Measurements from ENCODE around the gene ACBD5.
"Not testable (repeated sequence)": the region's sequence is repeated elsewhere in the genome, so short reads cannot be mapped to it uniquely, and the experiment has no call there.

The ACBD5 gene

GRCh38 chr10:27237531-27237930, 3.1 kb downstream of the ACBD5 start:
- not testable (repeated sequence) for DNase-seq

DNA sequence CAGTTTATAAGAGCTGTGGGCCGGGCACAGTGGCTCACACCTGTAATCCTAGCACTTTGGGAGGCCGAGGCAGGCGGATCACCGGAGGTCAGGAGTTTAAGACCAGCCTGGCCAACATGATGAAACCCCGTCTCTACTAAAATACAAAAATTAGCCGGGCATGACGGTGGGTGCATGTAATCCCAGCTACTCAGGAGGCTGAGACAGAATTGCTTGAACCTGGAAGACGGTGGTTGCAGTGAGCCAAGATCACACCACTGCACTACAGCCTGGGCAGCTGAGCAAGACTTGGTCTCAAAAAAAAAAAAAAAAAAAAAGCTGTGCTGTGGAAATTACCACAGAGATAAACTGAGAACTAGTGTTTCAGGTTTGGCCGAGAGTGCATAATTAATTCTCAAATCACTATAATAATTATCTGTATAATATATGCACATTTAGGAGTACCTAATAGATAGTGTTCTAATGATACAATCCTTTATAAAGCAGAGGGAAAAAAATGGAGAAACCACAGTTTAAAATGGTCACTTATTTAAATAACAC, 3.9 kb downstream of the ACBD5 start:
- DNase-seq: not testable (repeated sequence)

DNA sequence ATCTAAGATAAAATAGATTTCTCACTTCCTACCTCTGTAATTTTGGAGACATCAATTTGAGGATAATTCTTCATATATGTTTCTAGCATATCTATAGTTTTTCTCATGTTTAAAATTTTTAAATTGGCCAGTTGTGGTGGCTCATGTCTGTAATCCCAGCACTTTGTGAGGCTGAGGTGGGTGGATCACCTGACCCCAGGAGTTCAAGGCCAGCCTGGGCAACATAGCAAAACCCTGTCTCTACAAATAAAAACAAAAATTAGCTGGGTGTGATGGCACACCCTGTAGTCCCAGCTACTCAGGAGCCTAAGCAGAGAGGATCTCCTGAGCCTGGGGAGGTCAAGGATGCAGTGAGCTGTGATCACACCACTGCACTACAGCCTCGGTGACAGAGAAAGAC, 4.9 kb downstream of the ACBD5 start:
- no peak for DNase-seq

GRCh38 chr10:27230022-27230421, 10.6 kb downstream of the ACBD5 start:
- DNase-seq: no peak

DNA sequence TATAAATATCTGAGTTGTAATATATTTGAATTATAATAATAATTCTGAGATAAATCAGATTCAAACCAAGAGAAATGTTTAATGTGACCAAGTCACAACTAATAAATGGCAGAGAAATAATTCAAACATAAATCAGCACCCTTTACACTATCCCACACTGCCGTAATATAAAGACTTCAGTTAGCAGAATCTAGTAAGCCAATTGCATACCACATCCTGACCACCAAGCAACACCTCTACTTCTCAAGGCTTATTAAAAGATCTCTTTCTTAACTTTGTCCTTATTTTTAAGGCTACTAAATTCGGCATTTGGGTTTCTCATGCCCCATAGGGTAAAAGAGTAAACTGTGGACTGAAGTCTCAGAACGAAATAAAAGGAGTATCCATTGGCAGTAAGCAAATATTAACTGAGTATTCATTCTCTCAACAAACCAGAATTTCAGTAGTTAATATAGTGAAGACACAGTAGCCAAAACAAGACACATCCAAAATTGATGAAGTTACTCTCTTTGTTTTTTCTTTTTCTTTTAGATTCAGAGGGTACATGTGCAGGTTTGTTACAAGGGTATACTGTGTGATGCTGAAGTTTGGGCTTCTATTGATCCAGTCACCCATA, 14.8 kb downstream of the ACBD5 start:
- DNase-seq: no peak

DNA sequence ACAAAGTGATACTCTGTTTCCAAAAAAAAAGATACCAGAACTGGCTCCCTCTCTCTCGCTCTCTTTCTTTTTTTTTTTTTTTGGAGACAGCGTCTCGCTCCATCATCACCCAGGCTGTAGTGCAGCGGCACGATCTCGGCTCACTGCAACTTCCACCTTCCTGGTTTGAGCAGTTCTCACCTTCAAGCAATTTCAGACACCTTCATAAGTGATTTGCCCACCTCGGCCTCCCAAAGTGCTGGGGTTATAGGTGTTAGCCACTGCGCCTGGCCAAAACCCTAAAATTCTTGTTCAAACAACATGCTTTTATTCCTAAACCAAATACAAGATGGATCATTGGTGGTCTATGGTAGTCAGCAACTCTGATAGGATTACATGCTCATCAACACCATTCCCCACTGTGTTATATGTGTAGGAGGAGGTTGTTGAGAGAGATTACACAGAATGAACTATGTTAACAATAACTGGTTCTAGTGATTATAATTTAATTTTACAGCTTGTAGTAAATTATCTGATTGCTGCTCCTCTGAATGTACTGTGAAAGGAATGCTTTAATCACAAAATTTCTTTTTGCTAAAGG, 15.5 kb downstream of the ACBD5 start:
- no peak for DNase-seq

GRCh38 chr10:27223964-27224363, 16.6 kb downstream of the ACBD5 start:
- peak; percentile 13 for DNase-seq

DNA sequence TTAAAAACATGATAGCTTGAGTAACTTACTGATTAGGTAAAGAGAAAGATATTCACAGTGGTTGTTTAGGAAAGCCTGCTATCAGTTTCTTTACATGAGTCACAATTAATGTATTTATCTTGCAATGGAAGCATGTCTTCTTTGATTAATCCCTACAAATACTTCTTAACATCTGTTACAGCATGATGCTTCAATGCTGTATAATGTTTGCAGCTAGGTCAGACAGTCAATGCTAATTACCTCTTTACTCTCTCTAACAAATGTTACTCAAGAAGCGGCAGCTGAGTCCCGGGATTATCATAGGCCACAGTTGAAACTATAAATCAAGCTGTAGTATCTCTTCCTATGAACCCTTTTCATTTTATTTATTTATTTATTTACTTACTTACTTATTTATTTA, 33.2 kb downstream of the ACBD5 start:
- DNase-seq: no peak

DNA sequence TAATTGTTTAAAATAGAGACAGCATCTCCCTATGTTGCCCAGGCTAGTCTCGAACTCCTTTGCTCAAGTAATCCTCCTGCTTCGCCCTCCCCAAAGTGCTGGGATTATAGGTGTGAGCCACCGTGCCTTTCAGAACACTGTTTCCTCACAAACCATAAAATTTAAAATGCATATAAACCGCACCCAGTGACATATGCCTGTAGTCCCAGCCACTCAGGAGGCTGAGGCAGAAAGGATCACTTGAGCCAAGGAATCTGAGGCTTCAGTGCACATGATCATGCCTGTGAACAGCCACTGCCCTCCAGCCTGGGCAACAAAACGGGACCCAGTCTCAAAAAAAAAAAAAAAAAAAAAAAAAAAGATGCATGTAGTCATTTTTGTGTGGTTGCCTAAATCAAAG, 36.8 kb downstream of the ACBD5 start:
- no peak for DNase-seq

GRCh38 chr10:27197980-27198620, 42.5 kb downstream of the ACBD5 start:
- DNase-seq: no peak

DNA sequence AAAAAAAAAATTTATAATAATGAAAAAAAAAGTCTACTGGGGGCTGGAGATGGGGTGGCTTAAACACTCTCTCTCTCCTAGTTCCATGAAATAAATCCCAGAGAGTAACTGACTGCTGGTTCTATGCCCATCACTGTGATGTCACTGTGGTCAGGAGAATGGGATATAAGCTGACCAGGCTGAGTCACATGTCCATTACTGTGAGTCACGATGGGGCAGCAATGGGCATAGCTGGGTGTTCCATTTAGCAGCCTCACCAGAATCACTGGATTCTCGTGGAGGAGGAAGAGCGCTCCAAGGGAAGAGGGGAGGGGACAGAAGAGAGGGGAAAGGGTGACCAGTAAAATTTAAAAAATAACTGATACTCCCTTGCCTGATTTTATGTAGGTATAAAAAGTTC, 48.3 kb downstream of the ACBD5 start:
- DNase-seq: no peak

GRCh38 chr10:27190508-27190907, 50.1 kb downstream of the ACBD5 start:
- no peak for DNase-seq

DNA sequence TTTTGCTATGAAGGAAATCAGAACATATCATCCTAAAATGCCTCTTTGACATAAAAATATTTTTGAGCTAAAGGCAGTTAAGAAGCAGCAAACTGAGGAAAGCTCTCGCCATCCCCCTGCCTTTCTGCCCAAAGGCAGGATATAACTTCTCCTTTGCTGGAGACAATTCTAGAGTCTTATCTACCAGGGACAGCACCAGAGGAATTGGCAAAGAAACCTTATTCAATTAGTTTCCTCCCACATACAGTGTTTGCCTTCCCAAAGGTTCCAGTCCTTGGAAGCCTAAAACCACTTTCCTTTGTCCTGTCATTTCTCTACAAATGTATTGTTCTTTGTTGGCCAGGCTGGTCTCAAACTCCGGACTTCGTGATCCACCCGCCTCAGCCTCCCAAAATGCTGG, 51.7 kb downstream of the ACBD5 start:
- no peak for DNase-seq

- no peak for DNase-seq
Measured at GRCh38 chr10:27188259-27188658, 52.3 kb downstream of the ACBD5 start.

DNA sequence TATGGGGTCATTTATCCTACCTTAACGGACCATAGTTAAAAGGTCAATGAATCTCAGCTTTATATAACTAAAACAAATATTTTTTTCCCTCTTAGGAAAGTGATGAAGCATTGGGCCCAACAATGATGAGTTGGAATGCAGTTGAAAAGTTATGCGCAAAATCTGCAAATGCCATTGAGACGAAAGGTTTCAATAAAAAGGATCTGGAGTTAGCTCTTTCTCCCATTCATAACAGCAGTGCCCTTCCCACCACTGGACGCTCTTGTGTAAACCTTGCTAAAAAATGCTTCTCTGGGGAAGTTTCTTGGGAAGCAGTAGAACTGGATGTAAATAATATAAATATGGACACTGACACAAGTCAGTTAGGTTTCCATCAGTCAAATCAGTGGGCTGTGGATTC, 70.7 kb downstream of the ACBD5 start:
- DNase-seq: no peak

DNA sequence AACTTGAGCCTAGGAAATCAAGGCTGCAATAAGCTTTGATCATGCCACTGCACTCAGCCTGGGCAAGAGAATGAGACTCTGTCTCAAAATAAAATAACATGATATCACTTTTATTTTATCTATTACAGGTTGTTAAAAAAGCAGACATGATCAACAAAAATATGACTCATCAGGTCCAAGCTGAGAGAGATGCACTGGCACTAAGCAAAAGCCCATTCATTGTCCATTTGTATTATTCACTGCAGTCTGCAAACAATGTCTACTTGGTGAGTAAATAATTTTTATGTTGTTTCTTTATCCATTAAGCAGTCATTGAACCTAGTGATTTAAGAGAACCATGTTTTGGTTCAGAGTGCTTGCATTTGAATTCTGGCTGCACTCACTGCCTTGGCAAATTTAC, 82.2 kb downstream of the ACBD5 start:
- no peak for DNase-seq

- no peak for DNase-seq
Measured at GRCh38 chr10:27157150-27157549, 83.4 kb downstream of the ACBD5 start.

DNA sequence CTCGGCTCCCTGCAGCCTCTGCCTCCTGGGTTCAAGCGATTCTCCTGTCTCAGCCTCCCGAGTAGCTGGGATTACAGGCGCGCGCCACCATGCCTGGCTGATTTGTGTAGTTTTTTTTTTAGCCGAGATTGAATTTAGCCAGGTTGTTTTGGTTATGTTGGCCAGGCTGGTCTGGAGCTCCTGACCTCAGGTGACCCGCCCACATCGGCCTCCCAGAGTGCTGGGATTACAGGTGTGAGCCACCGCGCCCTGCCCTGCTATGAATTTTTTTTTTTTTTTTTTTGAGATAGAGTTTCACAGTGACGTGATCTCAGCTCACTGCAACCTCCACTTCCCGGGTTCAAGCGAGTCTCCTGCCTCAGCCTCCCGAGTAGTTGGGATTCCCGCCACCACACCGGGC, 84.0 kb downstream of the ACBD5 start:
- DNase-seq: not testable (repeated sequence)

DNA sequence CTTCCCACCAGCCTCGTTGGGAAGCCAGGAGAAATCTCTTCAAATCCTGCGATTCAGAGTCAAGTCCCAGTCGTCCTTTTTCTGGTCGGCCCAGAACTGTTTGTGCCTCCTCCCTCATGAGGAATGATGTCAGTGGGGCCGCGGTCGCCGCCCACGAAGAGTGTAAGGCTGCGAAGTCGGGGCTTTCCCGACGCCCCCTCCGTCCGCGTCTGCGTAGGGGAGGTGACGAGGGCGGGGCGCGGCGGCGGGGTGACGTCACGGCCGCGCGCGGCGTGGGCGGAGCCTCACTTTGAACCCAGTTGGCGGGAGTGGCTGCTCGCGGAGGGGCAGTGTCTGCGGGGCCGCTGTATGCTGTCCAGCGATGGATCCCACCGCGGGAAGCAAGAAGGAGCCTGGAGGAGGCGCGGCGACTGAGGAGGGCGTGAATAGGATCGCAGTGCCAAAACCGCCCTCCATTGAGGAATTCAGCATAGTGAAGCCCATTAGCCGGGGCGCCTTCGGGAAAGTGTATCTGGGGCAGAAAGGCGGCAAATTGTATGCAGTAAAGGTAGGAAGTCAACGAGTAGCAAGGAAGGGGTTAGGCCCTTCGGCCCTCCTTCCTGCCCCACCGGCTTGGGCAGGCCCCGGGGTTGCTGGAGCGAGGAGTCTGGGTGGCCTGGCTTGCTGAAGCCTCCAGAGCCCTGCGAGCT, 85.4 kb downstream of the ACBD5 start, which contains the start of gene MASTL:
Gene MASTL, plus strand, starts transcription at position 287 of the 689 bp plus-strand sequence. Its CDS starts 75 bp downstream, at position 362.
- DNase-seq: peak; percentile 35

- peak; percentile 3 for DNase-seq
Measured at GRCh38 chr10:27153845-27154193, 86.8 kb downstream of the ACBD5 start.

DNA sequence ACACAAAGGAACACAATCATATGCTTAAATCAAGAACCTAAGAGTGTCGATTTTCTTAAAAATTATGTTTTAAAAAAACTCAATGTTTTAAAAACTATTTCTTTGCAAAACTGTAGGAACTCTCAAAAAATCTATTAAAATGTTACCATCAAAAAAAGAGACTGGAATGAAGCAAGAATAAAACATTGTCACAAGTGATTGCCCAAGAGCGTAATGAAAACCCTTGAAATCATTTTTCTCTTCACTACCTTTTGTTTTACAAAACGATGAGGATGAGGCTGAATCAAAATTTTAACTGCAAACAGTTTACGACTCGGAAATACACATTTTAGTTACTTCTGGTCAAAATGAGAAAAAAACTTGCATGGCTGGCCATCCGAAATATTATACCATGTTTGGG, 87.3 kb downstream of the ACBD5 start:
- no peak for DNase-seq

DNA sequence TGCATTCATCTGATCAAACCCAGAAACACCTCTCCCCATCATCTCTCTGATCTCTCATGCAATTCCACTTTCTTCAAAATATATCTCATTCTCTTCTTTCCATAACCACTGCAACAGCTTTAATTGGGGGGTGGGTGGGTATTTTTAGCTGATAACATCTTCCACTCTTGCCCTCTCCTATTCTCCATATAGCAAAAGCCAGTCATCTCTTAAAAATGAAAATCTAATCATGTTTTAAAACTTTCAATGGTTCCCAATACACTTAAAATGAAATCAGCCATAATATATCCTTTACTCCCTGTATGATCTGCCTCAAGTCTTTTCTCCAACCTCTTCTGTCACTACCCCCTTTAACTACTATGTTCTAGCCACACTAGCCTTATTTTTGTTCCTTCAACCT, 87.9 kb downstream of the ACBD5 start:
- DNase-seq: no peak

DNA sequence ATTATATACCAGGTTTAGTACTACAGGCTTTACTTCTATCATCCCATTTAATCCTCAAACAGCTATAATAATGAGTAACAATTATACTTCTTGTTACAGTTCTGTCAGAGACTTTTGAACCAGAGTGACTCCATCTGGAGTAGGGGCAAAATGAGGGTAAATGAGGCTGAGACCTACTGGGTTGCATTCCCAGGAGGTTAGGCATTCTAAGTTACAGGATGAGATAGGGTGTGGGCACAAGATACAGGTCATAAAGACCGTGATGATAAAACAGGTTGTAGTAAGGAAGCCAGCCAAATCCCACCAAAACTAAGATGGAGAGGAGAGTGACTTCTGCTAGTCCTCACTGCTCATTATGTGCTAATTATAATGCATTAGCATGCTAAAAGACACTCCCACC, 90.3 kb downstream of the ACBD5 start:
- no peak for DNase-seq

GRCh38 chr10:27147701-27148100, 92.9 kb downstream of the ACBD5 start:
- DNase-seq: no peak
